GM21825 (cell line): ENCODE results near the gene RIPK3.
A peak's percentile ranks its signal among the peaks of the same experiment; 100 is the strongest.
"Not testable (repeated sequence)": the region's sequence is repeated elsewhere in the genome, so short reads cannot be mapped to it uniquely, and the experiment has no call there.

Experiments
- ATAC-seq: cut with Tn5 transposase; IDR thresholded peaks from one replicate; pipeline ENCODE4 v1.9.1; 2021; ENCODE audit warnings: mild to moderate bottlenecking, moderate library complexity; ENCODE audit not compliant: unreplicated experiment

Gene RIPK3

DNA sequence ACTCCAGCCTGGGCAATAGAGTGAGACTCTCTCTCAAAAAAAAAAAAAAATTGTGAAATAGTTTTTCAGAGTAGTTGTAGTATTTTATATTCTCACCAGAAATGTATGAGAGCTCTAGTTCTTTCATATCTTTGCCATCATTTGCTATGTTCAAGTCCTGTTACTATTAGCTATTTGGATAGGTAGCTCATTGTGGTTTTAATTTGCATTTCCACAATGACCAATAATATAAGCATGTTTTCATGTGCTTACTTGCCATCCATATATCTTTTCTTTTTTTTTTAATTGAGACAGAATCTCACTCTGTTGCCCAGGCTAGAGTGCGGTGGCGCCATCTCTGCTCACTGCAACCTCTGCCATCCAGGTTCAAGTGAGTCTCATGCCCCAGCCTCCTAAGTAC, 8.4 kb upstream of the RIPK3 start:
- ATAC-seq, result no peak

GRCh38 chr14:24347134-24347533, 7.3 kb upstream of the RIPK3 start:
- no peak for ATAC-seq

- no peak for ATAC-seq
These were observed 4.2 kb upstream of the RIPK3 start for GRCh38 chr14:24343795-24344660.

DNA sequence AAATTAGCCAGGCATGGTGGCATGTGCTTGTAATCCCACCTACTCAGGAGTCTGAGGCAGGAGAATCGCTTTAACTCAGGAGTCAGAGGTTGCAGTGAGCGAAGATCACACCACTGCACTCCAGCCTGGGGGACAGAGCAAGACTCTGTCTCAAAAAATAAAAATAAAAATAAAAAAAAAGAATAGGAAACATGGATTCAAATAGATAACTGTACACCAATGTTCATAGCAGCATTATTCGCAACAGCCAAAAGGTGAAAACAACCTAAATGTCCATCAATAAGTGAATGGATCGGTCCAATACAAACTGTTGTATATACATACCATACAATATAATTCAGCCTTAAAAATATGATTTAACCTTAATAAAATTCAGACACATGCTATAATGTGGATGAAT, 3.1 kb upstream of the RIPK3 start:
- ATAC-seq, result no peak

- no peak for ATAC-seq
These were observed 815 bp upstream of the RIPK3 start for GRCh38 chr14:24340606-24341005.

DNA sequence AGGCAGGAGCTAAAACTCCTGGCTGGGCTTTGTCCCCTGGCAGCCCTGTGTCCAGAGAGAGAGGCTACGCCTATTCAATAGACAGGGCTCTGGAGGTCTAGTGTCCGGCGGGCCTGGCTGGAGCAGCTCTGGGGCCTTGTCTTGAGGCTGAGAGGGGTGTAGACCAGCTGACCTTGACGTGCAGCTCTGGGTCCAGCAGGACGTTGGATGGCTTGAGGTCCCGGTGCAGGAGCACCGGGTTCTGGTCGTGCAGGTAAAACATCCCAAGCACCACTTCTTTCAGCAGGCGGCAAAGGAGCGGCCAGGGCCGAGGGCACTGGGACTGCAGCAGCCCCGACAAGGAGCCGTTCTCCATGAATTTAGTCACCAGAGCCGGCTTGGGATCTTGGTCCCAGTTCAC, 948 bp downstream of the RIPK3 start:
- no peak for ATAC-seq

DNA sequence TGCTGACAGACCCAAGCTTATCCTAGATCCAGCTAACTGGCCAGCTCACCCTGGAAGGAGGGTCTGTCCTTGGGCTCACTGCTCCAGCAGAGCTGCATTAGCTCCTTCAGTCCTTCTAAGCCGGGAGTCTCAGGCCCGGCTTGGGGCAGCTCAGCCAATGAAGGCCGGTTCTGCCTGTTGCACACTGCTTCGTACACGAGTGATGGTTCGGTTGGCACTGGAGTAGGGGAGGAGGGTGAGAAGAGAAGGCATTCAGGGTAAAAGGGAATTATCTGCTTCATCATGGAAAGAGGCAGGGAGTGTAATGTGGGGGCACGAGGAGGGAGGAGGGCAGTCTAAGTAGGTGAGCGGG, 2.0 kb downstream of the RIPK3 start:
- ATAC-seq, result no peak

DNA sequence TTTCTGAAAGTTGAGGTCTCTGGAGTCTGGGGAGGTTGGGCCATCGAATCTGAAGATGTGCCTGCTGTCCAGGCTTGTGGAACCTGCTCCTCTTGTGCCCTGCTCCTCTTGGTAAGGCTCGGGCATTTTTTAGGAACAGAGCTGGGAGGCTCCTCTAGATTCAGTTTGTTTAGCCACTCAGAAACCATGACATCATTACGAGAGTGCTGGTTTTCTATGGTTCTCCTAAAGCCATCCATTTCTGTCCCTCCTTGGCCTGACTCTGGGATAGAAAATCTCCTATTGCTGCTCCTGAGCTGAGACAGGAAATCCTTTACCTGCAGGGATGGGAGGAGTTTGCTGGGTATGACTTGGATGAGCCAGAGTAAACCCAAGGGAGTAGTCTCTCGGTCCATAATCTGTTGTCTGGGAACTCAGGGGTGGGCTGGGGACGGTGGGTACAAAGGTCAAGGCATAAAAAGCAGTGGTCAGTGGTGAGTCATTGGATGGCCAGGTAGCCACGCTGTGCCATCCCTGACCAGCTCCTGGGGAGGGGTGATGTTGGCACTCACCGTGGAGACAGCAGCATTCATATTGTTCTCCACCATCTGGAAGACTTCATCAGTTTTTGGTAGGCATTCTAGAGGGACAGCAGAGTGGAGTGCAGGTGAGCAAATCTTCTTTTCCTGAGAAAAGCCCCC, 2.5 kb downstream of the RIPK3 start:
- no peak for ATAC-seq

- ATAC-seq, result no peak
These were observed 4.2 kb downstream of the RIPK3 start for GRCh38 chr14:24335461-24336171.

GRCh38 chr14:24334431-24335291, 5.1 kb downstream of the RIPK3 start, which contains the start of gene ADCY4:
Gene ADCY4, minus strand, starts transcription at chr14:24335071. Its CDS starts 419 bp downstream, at chr14:24334652.
- no peak for ATAC-seq

DNA sequence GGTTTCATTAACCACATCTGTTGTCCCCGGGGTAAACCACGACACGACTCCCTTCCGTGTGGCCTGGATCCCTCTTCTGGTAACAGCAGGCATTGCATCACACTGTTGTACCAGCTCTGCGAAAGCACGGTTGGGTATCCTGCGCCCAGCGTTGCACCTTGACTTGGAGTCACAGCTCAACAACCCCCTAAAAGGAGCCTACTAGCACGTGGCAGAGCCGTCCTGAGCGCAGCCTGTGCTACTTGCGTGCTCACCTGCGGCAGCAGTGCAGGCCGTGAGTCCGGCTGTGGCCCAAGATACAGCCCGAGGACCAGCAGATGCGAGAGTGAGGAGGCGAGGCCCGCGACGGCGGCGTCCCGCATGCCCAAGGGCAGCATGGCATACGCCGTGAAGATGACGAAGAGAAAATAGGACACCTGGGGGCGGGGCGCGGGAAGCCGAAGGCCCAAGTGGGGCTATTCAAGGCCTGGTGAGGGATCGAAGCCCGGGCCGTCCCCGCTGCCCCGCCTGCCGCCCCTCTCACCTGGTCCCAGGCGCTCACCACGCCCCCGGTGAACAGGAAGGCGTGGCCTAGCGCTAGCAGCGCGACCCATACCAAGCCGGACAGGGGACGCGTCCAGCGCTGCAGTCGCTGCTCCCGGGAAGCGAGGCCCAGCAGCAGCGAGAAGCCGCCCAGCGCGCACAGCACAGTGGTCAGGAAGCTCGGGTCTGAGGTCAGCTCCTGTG, 7.4 kb downstream of the RIPK3 start:
- ATAC-seq, result peak; percentile 82

GRCh38 chr14:24331731-24332267, 8.0 kb downstream of the RIPK3 start:
- no peak for ATAC-seq

DNA sequence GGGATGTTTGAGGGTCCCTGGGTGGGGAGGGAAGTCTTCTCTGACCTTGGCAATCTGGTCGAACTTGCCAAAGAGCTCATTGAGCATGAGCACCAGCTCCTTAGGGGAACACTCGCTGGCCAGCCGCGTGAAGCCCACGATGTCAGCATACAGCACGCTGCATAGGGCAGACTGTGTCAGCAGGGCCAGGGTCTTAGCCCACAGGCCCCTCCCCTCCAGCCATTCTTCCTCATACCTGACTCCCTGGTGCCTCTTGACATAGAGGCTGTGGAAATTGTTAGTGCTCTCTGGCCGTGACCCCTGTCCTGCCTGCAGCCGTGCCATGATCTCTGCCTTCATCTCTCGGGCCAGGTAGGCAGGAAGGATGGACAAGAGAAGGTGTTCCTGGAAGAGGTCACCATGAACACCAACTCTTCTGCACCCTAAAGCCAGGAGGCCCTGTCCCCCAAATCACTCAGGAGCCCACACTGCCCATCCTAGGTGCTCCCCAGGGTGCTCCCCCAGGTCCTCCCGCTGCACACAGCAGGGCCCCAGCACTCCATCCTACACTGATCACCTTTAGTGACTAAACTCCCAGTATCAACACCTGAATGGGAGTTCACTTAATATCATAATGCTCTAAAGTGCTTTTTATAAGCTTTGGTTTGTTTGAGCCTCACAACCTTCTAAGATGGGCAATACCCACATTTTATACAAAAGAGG, 8.7 kb downstream of the RIPK3 start:
- no peak for ATAC-seq

GRCh38 chr14:24329736-24330135, 10.1 kb downstream of the RIPK3 start:
- ATAC-seq, result no peak

- no peak for ATAC-seq
These were observed 10.6 kb downstream of the RIPK3 start for GRCh38 chr14:24329073-24329663.

- ATAC-seq, result not testable (repeated sequence)
These were observed 11.9 kb downstream of the RIPK3 start for GRCh38 chr14:24327914-24328313.

GRCh38 chr14:24327303-24327702, 12.5 kb downstream of the RIPK3 start:
- ATAC-seq, result no peak

GRCh38 chr14:24325963-24326362, 13.8 kb downstream of the RIPK3 start:
- no peak for ATAC-seq

GRCh38 chr14:24325041-24325530, 14.7 kb downstream of the RIPK3 start:
- ATAC-seq, result no peak
